ENCODE data around the gene BFSP1.

BFSP1 gene

GRCh38 chr20:17556837-17557674 is 25.9 kb upstream of the BFSP1 start:
- TF ChIP-seq ZFX (IDR thresholded peaks at IDR 0.05; ENCODE audit: borderline replicate concordance), result no peak
- no peak for TF ChIP-seq CTCF (IDR thresholded peaks at IDR 0.05)
- H3K27ac ChIP-seq, result peak overlapping the region; percentile 60

- no peak overlapping the region for H3K27ac ChIP-seq
- TF ChIP-seq CTCF (IDR thresholded peaks at IDR 0.05) (no peak), ZFX (IDR thresholded peaks at IDR 0.05; ENCODE audit: borderline replicate concordance) (no peak)
These were observed 23.9 kb upstream of the BFSP1 start for GRCh38 chr20:17555106-17555505.

- TF ChIP-seq ZFX (IDR thresholded peaks at IDR 0.05; ENCODE audit: borderline replicate concordance) (no peak), CTCF (IDR thresholded peaks at IDR 0.05) (no peak)
- H3K27ac ChIP-seq, result no peak overlapping the region
These were observed 18.0 kb upstream of the BFSP1 start for GRCh38 chr20:17549131-17549530.

- no peak for TF ChIP-seq CTCF (IDR thresholded peaks at IDR 0.05)
- H3K27ac ChIP-seq, result no peak overlapping the region
These were observed 13.9 kb upstream of the BFSP1 start for GRCh38 chr20:17545127-17545526.

GRCh38 chr20:17543531-17544131 is 12.5 kb upstream of the BFSP1 start:
- no peak overlapping the region for H3K27ac ChIP-seq
- TF ChIP-seq ZFX (IDR thresholded peaks at IDR 0.05; ENCODE audit: borderline replicate concordance) (no peak), CTCF (IDR thresholded peaks at IDR 0.05) (no peak)

- no peak for TF ChIP-seq CTCF (IDR thresholded peaks at IDR 0.05)
- TF ChIP-seq ZFX (IDR thresholded peaks at IDR 0.05; ENCODE audit: borderline replicate concordance), result no peak
These were observed 11.8 kb upstream of the BFSP1 start for GRCh38 chr20:17542993-17543412.

GRCh38 chr20:17542481-17542880 is 11.3 kb upstream of the BFSP1 start:
- TF ChIP-seq ZFX (IDR thresholded peaks at IDR 0.05; ENCODE audit: borderline replicate concordance), result no peak
- TF ChIP-seq CTCF (IDR thresholded peaks at IDR 0.05), result no peak
- H3K27ac ChIP-seq, result no peak overlapping the region

More at GRCh38 chr20:17542993-17543412, 11.8 kb upstream of the BFSP1 start:
- H3K27ac ChIP-seq, result no peak overlapping the region

Data from 22Rv1 (cell line).